ENCODE measurements around the gene OR6K3.
"Not testable (repeated sequence)": the region's sequence is repeated elsewhere in the genome, so short reads cannot be mapped to it uniquely, and the experiment has no call there.

Gene OR6K3, protein sequence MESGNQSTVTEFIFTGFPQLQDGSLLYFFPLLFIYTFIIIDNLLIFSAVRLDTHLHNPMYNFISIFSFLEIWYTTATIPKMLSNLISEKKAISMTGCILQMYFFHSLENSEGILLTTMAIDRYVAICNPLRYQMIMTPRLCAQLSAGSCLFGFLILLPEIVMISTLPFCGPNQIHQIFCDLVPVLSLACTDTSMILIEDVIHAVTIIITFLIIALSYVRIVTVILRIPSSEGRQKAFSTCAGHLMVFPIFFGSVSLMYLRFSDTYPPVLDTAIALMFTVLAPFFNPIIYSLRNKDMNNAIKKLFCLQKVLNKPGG

DNA sequence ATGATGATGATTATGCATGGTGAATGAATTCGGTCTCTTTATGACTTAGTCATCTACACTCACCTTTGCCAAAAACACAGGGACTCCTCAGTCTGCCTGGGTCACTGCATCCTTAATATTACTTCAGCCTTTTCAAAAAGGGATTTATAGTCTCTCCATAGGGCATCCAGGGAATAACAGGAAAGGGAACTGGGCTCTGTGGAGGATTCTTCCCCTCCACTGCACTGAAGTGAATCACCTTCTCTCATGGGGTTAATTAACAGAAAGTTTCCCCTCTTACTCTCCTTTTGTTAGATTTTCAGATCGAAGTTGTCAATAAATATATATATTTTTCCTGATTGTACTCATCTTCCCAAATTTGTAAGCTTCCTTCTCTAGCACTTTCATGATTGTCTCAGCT is at the start of gene OR6K3:
Gene OR6K3, minus strand, starts transcription at position 101 of the 400 bp plus-strand sequence. CDS start 2,605 bp downstream, outside the sequence.
- DNase-seq, result no peak

DNA sequence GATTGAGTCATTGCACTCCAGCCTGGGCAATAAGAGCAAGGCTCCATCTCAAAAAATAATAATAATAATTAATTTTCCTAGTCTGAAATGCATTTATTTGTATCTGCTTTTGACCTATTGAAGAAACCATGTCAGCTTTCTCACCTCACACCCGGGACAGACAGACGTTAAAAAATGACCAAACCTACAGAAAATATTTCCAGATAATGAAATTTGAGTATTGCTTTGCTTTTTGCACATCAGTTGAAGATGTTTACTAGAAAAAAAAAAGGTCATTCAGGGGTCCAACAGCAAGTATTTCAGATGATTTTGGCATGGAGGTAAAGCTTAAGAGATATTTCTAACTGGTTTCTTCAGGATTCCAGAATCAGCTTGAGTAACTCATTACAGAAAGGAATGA is 33.9 kb upstream of the OR6K3 start, which contains the start of gene OR6K6:
Gene OR6K6, plus strand, starts transcription at position 301 of the 400 bp plus-strand sequence. CDS start 168 bp downstream, outside the sequence.
- no peak for DNase-seq

DNA sequence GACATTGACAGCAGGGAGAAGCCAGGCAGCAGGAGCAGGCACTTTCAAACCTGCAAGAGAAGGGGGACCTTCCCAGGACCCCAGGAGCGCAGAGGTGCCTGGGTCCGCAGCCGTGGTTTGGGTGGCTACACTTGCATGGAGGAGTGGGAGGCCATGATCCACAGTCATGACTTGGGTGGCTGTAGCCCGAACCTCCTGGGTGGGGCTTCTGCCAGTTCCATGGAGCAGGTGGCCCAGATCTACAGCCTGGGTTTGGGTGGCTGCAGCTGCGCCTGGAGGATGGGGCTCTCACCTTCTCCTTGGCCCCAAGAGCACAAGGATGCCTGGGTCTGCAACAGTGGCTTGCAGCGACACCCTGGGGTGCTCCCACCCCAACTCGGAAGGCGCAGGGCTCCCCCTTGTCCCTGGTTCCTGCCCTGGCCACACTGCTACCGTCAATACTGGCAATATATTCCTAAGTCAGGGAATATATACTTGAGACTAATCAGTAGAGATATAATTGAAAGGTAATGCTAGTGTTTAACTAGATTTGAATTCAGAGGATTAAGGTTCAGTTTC is 31.7 kb upstream of the OR6K3 start:
- DNase-seq, result no peak

DNA sequence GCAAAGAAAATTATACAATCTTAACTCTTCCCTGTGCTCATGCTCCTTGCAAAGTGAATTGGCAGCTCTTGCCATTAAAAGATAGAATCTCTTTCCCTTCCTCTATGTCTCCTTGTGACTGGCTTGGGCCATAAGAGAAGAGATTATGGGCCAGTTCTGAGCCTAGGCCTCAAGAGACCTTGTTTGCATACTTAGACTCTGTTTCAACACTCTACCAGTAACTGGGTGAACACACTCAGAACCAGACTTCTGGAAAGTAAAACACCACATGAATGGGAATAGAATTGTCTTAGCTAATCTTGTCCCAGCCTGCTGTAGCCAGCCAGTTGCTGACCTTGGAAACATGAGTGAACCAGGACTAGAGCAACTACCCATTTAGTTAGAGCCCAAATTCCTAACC is 15.3 kb upstream of the OR6K3 start:
- no peak for DNase-seq

DNA sequence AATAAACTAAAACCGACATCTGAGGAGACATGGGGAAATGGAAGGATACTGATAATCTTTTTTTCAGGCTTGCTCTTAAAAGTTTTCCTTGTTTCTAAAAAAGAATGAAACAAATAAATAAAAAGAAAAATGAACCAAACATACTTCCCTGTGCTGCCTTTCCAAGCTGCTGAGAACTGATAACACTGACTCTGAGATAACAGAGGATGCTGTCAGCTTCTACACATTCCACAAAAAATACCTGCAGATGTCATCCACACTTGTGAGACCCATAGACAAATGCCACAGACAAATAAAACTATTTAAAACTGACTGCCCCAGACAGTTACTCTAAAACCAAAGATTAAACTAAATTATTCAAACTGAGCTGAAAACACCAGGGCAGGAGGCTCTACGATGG is 12.0 kb upstream of the OR6K3 start:
- DNase-seq, result no peak

DNA sequence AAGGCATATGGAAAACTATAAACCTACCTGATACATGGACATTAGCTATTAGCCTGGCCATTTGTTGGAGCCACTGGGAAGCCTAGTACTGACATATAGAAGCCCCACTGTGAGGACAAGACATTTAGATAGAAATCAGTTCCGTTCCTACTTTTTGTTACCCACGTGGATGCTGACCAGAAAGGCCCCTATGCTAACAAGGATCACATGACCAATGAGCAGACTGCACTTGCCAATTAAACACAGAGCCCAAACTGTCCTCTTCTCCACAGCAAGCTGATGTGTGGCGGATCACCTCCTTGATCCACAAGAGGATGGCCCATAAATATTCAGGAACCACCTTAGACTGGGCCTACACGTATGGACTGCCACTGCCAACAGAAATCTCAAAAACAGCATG is 11.2 kb upstream of the OR6K3 start:
- DNase-seq, result no peak

DNA sequence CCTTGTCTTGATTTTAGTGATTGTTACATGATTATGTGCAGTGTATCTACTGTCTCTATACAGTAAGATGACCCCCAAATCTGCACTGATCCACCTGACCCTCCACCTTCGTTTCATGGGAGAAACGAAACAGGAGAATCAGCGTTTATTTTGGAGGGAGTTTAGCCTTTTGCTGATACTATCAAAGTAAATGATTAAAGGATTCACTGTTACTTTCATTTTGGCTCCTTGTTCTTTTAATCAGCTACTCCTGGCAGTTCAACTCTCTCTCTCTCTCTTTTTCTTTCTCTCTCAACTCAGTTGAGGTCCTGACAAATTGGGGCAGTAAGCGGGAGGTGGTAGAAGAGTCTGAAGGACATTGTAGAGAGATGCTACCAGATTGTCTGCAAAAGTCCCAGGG is 9.9 kb upstream of the OR6K3 start:
- no peak for DNase-seq

DNA sequence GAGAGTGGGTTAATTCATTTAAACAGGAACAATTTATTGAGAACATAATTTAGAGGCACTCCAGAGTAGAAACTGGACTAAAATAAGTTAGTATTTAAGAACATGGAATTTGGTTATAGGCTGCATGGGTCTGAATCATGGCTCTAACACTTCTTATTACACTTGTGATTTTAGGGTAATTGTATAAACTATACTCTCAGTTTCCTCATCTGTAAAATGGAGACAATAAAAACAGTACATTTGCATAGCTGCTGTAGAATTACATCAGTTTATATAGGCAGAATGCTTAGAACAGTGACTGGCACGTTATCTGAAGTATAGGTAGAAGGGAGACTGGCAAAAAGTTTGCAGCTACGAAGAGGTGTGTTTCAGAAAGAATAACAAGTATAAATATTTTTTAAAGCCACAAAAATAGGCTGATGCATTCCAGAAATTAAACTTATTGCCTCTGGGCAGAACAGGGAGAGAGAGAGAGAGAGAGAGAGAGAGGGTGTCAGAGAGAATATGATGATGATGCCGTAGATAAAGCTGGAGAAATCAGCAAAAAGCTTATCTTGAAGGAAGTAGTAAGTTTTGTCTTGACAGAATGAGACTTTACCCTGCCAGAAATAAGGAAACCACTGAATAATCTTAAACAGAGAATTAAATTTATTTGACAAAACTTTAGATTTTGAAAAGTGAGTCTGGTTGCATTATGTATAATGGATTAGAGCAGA is 8.1 kb upstream of the OR6K3 start:
- no peak for DNase-seq

DNA sequence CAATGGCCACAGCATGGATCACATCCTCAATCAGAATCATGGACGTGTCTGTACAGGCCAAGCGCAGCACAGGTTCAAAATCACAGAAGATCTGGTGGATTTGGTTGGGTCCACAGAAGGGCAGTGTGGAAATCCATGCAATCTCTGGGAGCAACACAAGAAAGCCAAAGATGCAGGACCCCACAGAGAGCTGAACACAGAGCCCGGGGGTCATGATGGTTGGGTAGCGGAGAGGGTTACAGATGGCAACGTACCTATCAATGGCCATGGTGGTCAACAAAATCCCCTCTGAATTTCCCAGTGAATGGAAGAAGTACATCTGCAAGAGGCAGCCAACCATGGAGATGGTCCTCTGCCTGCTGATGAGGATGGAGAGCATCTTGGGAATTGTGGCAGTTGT is 3.9 kb upstream of the OR6K3 start:
- no peak for DNase-seq

DNA sequence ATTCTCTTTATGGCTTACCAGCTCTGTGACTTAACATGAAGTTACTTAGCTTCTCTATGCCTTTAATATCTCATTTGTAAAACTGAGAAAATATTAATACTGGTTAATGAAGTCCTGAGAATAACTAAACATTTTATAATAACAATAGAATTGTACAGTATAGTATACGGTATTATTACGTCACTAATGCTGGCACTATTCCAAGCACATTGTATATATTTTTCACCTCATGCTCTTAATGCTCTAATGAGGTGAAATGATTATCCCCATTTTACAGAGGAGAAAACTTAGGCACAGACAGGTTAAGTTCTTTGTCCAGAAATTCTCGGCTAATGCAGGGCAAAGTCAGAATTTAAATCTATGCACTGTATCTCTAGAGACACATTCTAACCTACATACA is 856 bp downstream of the OR6K3 start:
- DNase-seq, result no peak

DNA sequence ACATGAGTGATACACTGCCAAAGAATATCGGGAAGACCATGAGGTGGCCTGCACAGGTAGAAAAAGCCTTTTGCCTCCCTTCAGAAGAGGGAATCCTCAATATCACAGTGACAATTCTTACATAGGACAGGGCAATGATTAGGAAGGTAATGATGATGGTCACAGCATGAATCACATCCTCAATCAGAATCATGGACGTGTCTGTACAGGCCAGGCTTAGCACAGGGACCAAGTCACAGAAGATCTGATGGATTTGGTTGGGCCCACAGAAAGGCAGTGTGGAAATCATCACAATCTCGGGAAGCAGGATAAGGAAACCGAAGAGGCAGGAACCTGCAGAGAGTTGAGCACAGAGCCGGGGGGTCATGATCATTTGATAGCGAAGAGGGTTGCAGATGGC is 3.2 kb downstream of the OR6K3 start:
- no peak for DNase-seq

DNA sequence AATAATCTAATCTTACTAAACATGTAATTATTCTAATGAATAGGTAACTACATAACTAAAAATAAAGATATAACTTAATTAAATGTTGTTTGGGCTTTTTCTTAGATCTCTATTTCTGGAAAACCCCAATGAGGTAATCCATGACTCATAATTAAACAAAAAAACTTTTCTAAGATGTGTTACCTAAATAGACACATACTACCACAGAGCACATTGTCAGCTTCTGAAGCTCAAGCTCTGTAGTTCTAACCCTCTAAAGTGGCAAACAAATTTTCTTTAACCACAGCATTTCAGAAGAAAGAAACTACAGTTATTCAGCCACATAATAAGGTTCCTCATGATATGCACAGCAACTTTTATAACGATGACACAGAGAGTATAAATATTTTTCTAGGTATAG is 4.2 kb downstream of the OR6K3 start:
- no peak for DNase-seq

DNA sequence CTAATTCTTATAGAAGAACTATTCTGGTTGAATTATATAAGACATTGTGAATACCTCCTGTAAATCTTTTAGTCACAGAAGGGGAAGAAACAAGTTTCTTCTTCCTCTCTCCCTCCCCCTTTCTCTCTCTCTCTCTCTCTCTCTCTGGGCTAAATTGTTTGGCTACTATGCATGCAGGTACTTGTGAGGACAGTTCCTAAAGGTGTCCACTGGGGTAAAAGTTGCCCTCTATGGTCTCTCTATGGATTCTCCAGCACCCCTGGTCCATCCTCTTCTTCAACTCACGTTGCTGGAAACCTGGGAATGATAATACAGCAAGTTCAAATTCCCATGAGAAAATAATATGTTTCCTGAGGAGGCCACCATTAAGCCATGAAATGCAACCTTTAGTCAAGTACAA is 5.8 kb downstream of the OR6K3 start:
- no peak for DNase-seq

DNA sequence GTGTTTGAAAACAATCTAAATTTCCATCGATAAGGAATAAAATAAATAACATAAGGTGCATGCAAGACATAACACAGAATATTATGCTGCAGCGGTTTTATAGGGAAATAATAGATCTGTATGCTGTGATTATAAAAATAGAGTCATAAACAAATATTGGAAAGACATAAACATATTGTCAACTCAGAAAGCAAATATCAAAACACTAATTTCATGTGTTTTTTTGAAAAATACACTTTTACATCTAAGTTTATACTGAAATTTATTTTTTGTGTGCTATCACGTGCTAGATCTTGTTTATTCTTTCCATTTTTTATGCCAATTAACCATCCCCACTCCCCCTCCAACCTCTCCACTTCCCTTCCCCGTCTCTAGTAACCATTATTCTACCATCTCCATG is 9.4 kb downstream of the OR6K3 start:
- no peak for DNase-seq

DNA sequence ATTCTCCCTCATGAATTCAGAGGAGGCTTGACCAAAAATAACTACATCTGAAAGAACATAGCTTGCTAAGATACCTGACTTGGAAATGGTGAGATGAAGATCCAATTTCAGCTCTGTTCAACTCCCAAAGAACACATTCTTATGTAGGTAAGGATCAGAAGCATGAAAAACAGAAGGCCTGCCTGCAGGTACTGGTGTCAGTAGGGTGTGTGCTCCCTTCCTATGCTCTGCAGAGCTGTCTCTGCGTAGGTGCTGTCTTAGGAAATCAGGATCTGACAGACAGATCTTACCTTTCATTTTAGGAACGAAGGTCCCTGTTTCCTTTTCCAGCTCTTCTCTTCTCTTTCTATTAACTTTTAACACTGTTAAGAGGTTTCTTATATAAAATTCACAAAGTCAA is 14.4 kb downstream of the OR6K3 start:
- no peak for DNase-seq

DNA sequence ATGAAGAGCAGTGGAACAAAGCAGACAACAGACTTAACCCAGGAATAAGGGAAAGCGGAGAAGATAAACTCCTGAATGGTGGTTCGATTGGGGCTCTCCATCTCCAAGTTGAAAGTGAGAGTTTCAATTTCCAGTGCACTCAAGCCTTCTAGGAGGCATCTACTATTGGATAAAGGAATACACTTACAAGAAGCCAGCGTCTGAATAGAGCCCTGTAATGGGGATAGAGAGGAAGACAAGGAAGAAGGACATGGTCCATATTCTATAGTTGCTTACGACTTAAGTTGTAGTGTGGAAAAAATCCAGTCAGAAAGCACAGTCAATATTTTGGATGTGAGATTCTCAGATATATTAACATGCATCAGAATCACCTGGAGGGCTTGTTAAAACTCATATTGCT is 20.0 kb downstream of the OR6K3 start, which contains the start of gene OR6K2:
Gene OR6K2, minus strand, starts transcription at position 101 of the 400 bp plus-strand sequence. Its CDS starts 0 bp downstream, at position 101.
- no peak for DNase-seq

DNA sequence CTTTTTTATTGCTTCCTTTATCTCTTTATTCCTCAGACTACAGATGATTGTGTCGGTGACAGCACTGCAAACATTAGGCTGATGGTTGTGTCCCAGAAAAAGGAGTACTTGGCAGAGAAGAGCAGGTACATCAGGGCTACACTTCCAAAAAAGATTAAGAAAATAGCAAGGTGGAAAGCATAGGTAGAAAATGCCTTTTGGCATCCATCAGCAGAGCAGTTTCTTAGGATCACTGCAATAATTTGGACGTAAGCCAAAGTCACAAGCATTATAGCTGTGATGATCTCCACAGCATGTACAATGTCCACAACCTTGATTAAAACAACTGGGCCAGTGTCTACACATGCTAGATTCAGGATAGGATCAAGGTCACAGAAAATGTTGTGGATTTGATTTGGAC is 25.9 kb downstream of the OR6K3 start:
- no peak for DNase-seq

DNA sequence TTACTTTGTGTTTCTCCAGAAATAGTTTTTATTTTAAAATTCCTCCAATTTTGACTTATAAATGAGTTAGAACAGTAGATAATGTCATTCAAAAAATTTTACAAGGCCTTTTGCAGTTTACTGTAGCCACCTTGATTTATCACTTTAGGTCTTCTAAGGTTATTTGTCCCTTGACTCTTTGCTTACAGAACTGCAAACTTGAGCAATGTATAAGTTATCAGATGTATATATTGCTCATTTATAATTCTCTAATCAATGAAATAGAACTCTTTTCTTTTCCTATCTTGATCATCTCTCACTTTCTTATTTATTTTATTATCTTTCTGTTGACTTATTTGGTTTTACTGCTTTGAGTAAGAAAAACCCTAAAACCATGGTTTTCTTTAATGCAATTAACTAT is 28.2 kb downstream of the OR6K3 start:
- DNase-seq, result no peak

DNA sequence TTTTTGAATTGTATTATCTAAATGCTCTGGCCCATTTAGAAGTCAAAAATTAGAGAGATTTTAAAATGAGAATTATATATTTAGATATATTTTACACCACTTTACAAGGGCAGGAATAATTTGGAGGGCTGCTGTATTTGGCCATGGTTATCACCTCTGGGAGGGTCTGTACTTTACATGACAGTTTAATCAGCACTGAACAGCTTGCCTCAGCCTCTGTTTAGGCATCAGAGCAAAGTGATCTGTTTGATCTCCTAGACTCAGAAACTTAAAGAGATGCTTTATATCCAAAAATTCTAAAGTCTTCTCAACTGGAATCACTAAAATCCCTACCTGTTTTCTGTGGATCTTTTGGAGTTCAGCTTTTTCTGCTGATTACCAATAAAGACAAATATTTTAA is 28.6 kb downstream of the OR6K3 start:
- no peak for DNase-seq

DNA sequence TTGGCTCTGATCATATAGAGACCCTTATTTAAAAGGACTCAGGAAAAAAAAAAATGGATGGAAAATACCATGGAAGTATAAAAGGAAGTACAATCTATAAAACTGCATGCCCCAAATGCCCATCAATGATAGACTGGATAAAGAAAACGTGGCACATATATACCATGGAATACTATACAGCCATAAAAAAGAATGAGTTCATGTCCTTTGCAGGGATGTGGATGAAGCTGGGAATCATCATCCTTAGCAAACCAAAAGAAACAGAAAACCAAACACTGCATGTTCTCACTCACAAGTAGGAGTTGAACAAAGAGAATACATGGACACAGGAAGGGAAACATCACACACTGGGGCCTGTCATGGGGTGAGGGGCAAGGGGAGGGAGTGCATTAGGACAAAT is 29.4 kb downstream of the OR6K3 start:
- DNase-seq, result not testable (repeated sequence)

DNA sequence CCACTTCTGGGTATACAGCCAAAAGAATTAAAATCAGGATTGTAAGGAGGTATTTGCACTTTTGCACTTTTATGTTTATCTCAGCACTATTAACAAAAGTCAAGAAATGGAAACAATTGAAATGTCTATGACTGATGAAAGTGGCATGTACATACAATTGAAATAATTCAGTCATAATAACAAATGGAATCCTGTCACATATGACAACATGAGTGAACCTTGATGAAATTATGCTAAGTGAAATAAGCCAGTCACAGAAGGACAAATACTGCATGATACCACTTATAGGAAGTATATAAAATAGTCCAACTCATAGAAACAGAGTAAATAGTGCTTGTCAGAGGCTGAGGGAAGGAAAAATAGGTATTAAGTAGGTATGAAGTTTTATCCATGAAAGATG is 30.6 kb downstream of the OR6K3 start:
- DNase-seq, result no peak

DNA sequence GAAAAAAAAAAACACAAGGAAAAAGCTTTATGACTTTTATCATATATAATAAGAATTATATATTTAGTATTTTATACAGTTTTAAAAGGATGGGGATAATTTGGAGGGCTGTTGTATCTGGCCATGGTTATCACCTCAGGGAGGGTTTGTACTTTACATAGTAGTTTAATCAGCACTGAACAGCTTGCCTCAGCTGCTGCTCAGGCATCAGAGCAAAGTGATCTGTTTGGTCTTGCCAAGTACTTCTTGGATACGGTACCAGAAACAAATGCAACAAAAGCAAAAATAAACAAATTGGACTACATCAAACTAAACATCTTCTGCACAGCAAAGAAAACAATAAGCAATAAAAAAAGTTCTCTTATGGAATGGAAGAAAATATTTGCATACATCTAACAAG is 31.4 kb downstream of the OR6K3 start:
- no peak for DNase-seq

DNA sequence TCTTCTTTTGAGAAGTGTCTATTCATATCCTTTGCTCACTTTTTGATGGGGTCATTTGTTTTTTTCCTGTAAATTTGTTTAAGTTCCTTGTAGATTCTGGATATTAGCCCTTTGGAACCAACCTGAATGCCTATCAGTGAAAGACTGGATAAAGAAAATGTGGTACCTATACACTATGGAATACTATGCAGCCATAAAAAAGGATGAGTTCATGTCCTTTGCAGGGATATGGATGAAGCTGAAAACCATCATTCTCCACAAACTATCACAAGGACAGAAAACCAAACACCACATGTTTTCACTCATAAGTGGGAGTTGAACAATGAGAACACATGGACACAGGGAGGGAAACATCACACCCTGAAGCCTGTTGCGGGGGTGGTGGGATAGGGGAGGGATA is 32.2 kb downstream of the OR6K3 start:
- DNase-seq, result not testable (repeated sequence)

DNA sequence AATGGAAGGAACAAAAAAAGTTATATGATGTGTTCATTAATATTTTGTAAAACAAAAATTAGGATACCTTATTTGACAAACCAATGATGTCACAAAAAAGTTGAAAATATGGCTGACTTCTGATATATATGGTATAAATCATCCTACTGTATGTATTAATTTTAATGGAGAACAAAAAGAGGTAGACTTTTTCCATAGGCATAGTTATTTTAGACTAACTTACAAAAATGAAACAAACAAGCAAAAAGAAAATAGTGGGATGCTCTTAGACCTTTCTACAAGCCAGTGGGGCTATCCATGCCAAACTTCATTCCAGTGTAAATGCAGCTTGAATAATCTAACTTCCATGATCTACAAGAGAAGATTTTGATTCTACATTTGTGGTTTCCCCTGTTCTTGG is 33.5 kb downstream of the OR6K3 start:
- DNase-seq, result no peak
